ENCODE results near the gene RBBP4.

RBBP4 gene

GRCh38 chr1:32729254-32730046 lies 78.4 kb downstream of the RBBP4 start:
- Histone ChIP-seq H3K4me3 (ENCODE audit: low read depth in 1 of 2, low read length in 2 of 2) (no peak overlapping the region), H3K27me3 (ENCODE audit: low read depth, low read length) (no peaks in the 10 kb centered on the region), H3K36me3 (ENCODE audit: control insufficient read depth in 1 of 2, insufficient read depth in 2 of 2, low read length in 2 of 2) (no peaks in the 10 kb centered on the region), H3K27ac (ENCODE audit: low read length) (no peak overlapping the region), H3K9me3 (ENCODE audit: control insufficient read depth in 1 of 2, low read length in 2 of 2) (no peaks in the 10 kb centered on the region), H3K4me1 (ENCODE audit: control insufficient read depth in 1 of 2, insufficient read depth in 2 of 2, low read length in 2 of 2) (peaks cover 0 to 10% of the 10 kb centered on the region in 2 donors)

- no peaks in the 10 kb centered on the region for H3K9me3 ChIP-seq (ENCODE audit: control insufficient read depth in 1 of 2, low read length in 2 of 2)
- H3K36me3 ChIP-seq (ENCODE audit: control insufficient read depth in 1 of 2, insufficient read depth in 2 of 2, low read length in 2 of 2), result no peaks in the 10 kb centered on the region
- no peak overlapping the region for H3K27ac ChIP-seq (ENCODE audit: low read length)
- no peaks in the 10 kb centered on the region for H3K27me3 ChIP-seq (ENCODE audit: low read depth, low read length)
- H3K4me3 ChIP-seq (ENCODE audit: low read depth in 1 of 2, low read length in 2 of 2), result no peak overlapping the region
- H3K4me1 ChIP-seq (ENCODE audit: control insufficient read depth in 1 of 2, insufficient read depth in 2 of 2, low read length in 2 of 2), result no peaks in the 10 kb centered on the region
Measured at GRCh38 chr1:32733582-32734321, 82.7 kb downstream of the RBBP4 start.
